ENCODE data around the gene RUBCN.
A peak's percentile ranks its signal among the peaks of the same experiment; 100 is the strongest.

Gene RUBCN

DNA sequence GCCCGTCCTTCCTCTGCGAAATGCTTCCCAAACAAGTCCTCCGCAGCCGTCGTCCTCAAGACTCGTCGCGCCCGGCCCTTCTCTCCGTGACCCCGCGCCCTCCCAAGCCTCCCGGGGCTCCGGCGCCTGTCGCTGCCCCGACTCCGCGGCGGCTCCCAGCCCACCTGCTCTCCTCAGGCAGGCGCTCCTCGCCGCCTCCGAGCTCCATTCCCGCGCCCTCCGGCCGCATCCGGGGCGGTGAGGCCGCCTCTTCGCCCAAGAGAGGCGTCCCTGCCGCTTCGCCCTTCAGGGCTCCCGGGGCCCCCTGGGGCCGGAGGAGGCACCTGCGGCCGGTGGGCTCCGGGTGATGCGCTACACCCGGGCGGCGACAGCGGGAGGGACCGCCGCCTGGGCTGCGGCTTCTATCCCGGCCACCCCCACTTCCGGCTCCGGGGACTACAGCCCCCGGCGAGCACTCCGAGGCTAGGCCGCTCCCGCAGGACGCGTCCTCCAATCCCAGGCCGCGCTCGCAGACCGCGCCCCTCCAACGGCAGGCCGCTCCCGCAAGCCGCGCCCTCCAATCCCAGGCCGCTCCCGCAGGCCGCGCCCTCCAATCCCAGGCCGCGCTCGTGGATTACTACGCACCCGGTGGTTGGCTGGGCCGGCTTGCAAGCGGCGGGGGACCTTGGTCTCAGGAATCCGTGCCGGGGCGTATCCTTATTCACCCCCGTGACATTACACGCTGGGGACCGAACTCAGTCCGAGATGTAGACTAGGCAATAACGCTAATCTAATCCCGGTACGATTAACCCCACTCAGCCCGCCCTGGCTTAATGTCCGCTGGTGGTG is at the start of gene RUBCN:
Gene RUBCN, minus strand, starts transcription at position 414 of the 828 bp plus-strand sequence. Its CDS starts 185 bp downstream, at position 229.
- DNase-seq, result peak; percentile 99

DNA sequence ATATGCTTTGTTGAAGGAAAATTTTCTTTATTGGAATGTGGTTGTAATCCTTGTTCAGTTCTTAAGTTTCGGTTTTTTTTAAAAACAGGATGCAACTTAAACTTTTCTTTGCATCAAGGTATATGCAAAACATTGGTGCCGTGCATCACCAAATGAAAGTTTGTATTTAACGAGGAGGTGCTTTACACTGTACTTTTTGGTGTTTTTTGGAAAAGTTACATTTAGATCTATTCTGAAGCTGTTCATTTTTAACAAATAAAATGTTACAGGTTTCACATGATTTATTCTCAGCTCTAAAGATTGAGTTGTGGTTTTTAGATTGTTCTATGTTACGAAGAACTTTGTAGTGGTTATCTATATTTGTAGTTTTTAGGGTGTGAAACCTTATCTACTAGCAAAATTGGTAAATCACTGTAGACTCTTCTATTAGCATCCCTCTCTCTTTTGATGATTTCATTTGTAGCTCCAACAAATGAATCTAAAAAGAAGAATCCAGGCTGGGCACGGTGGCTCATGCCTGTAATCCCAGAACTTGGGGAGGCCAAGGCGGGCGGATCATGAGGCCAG is 47.4 kb upstream of the RUBCN start:
- DNase-seq, result no peak

DNA sequence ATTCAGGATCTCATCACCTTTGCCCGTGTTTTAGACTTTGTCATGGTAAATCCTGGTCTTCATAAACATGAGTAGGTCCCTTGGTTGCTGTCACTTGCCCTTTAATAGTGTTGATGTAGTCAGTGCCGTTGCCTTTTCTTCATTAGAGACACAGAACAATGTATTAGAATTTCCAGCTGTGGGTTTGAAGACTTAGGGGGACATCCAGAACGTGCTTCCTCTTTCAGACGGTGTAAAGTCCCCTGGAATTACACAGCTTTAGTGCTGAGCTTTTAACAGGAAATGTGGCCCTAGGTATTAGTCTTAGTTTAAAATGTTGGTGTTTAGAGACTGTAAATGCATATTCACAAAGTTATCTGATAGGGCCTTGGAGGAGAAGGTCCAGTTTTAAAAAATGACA is 45.5 kb upstream of the RUBCN start:
- DNase-seq, result peak; percentile 37

- no peak for DNase-seq
These were observed 38.6 kb upstream of the RUBCN start for GRCh38 chr3:197775317-197775716.

DNA sequence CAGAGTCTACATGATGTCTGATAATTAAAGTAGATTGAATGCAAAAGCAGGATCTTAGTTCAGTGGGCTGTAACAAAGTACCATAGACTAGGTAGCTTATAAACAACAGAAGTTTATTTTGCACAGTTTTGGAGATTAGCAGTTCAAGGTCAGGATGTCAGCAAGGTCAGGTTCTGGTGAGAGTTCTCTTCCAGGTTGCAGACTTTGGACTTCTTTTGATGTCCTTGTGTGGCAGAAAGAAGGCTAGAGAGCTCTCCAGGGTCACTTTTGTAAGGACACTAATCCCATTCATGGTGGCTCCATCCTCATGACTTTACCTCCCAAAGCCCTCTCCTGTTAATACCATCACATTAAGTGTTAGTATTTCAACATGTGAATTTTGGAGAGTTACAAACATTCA is 25.1 kb upstream of the RUBCN start:
- no peak for DNase-seq

DNA sequence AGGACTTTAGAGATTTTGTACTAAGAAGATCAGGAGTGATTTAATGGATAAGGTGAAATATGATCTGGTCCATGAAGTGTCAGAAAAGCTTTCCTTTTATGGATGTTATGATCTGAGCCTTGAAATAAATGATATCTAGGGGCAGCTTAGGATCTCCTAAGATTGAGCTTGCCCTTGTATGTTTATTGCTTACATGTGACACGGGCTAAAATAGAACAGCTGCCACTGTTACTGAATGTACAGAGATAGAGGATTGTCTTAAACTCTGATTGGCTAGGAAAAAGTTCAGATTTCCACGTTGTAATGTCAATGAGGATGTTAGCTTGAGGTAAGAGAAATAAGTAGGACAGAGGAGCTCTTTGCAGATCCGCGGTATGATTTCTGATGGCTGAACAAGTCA is 21.8 kb upstream of the RUBCN start:
- DNase-seq, result no peak

- DNase-seq, result no peak
These were observed 20.0 kb upstream of the RUBCN start for GRCh38 chr3:197756704-197757103.

DNA sequence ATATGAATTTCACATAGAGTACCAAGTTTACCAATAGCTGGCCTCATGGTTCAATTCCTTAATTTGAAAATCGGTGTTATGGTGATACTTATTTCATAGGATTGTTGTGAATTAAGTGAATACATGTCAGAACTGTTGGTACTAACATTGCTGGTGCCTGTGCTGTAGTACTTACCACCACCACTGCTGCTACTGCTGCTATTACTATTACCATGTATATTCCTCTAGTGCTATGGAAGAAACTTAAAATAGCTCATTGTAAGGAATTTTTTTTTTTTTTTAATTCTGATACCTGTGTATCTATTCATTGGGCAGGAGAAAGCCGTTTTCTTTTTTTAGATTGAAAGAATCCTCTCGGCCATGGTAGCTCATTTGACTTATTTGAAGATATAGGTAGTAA is 16.6 kb upstream of the RUBCN start:
- DNase-seq, result no peak

DNA sequence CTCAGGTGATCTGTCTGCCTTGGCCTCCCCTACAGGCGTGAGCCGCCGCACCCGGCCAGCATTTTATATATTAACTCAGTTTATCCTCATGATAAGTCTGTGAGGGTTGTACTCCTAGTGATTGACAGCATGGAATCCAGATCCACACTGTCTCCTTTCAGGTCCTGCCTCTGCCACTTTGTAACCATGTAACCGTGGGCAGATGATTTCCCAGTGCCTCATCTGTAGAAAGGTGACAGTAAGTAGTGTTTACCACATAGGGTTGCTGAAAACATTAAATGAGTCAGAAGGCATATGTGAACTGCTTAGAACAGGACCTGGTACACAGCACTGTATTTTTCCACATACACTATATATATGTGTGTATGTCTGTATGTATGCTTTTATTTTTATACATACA is 15.4 kb upstream of the RUBCN start:
- DNase-seq, result no peak

GRCh38 chr3:197750858-197751737 is 14.4 kb upstream of the RUBCN start:
- peak; percentile 63 for DNase-seq

DNA sequence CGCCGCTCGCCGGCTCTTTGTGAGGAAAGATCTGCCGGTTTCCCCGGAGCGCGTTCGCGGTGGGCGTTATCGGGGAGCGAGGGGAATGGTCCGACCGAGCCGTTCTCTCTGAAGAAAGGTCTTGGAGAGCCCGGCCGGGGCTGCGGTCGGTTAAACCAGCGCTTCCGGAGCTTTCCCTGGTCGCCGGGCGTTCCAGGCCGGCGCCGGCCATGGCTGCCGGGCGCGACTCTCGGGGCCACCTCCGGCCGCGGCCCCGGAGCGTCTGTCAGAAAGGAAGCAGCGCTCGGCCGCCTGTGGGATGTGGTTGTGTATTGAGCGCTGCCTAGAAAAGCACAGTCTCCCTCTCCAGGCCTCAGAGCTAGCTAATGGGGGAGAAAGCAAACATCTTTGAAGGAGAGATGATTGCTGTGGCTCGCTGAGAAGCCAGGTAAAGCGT is 13.7 kb upstream of the RUBCN start:
- DNase-seq, result peak; percentile 80

- DNase-seq, result peak; percentile 96
These were observed 13.1 kb upstream of the RUBCN start, which contains the start of gene FYTTD1 for GRCh38 chr3:197749601-197750395. Gene FYTTD1 (plus strand): TSS chr3:197749883. CDS start chr3:197749972, 89 bp downstream.

GRCh38 chr3:197749315-197749600 is 12.6 kb upstream of the RUBCN start:
- no peak for DNase-seq

DNA sequence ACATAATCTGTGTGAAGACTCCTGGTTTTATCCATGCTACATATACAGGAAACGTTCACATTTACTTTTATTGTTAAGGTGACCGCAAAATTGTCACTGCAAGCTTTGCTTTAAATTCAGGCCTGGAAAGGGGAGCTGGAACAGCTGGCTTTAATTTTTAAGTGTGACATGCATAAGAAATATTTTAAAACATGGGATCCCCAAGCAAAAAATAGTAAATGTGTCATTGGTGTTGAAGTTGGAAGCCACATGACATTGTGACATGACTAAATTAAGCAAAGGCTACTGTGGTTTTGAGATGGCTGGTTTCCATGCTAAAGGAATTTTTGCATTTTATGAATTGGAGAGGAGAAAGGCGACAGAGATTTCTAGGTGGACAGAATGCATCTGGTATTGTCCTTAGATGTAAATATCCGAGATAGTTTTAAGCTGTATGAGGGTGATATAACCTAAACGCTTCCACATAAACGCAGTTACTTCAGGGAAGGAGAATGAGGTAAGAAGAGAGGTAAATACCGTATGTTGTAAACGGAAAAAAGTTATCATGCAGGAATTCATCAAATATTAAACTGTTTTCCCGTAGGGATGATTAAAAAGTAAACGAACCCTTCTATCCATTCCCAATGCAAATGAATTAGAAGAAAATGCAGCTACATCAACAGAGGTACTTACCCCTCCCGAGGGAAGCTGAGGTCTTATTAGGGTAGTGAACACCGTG is 12.1 kb upstream of the RUBCN start:
- DNase-seq, result peak; percentile 61

- peak; percentile 81 for DNase-seq
These were observed 10.1 kb upstream of the RUBCN start for GRCh38 chr3:197746801-197747237.

DNA sequence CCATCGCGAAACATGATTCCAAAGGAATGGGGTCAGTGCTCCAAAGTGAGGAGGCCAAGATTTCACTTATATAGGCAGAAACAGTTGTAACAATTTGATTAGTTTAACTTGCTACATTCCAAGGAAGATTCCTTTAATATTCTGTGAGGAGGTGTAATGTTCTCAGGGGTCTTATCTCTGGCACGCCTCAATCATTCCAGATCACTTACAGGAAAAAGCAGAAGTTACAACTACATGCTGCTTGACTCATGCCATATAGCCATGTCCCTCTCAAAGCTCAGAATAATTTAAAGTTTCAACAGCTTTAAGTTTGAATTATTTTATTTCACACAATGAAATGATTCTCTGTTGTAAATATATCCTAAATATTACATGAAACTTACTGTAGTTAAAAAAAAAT is 9.5 kb upstream of the RUBCN start:
- no peak for DNase-seq

- no peak for DNase-seq
These were observed 6.1 kb upstream of the RUBCN start for GRCh38 chr3:197742787-197743186.

DNA sequence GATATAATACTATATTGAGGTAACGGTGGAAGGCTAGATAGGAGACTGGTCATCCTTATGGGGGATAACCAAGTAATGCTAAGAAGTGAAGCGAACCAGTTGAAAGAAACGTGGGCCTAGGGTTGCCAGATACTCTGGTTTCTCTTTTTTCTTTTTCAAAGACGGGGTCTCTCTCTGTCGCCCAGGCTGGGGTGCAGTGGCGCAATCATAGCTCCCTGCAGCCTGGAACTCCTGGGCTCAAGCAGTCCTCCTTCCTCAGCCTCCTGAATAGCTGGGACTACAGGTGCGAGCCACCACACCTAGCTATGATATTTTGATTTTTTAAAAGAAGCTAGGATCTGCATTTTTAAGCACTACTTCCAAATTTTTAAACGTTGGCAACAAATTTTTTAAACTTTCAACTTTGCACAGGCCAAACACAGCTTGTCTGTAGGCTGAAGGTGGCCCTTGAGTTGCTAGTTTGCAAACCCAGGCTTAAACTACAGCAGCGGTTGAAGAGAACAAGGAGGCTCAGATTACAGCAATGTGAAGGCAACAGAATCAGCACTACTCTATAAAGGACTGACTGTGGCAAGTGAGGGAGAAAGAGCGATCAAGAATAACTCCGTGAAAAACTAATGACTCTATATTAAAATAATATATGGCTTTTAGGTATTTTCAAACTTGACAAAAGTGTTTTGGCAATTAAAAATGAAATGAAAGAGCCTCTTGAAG is 1.2 kb upstream of the RUBCN start:
- no peak for DNase-seq

- DNase-seq, result no peak
These were observed 580 bp upstream of the RUBCN start for GRCh38 chr3:197737319-197737649.

DNA sequence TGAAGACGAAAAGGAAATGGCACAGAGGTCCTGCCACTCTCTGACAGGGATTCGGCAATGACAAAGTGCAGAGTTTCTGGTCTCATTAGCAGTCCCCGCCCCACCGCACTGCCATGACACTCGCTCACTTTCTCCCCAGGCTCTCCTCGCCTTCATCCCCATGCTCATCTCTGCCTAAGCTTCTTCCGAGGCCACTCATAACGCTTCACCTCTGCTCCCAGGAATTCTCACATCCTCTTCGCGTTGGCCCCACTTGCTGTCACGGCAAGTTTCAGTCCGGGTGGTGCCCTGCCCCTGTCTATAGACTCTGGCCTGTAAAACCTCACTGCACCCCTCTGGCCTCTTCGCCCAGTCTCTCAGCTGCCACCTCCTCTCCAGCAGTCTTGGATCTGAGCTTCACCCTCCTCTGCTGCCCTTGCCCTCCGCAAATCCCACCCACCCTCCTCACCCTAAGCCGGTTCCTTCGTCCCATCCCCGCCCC is 654 bp downstream of the RUBCN start:
- peak; percentile 60 for DNase-seq

- DNase-seq, result peak; percentile 89
These were observed 1.9 kb downstream of the RUBCN start for GRCh38 chr3:197734667-197735318.

Measured in suppressor macrophage treated with lipopolysaccharide for 4 hours (primary cell).